RWPE1 (cell line): ENCODE data around the gene ACTR3.
A peak's percentile ranks its signal among the peaks of the same experiment; 100 is the strongest.
"Not testable (repeated sequence)": the region's sequence is repeated elsewhere in the genome, so short reads cannot be mapped to it uniquely, and the experiment has no call there.

Experiments
- CTCF ChIA-PET: fragments of 350-600 bp; sonication (Branson Sonifier 250); formaldehyde crosslinking; extraction: SDS; loops from one replicate; lab custom pipeline; 2021; lab: Yijun Ruan, JAX
- POLR2A ChIA-PET: fragments of 400-600 bp; formaldehyde crosslinking; extraction: SDS; loops from one replicate; lab custom pipeline; 2020; ENCODE audit warnings: antibody characterized with exemption; ENCODE audit not compliant: low non-redundant PET; lab: Yijun Ruan, JAX
- DNase-seq: peaks from one replicate; pipeline ENCODE4 v3.0.0; 2012; ENCODE audit warnings: low spot score
- H3K27ac ChIP-seq: fragments of 450-650 bp; 2 replicates; pipeline ENCODE4 v1.5.1; 2017
- CTCF ChIP-seq: fragments of 450-650 bp; conservative IDR thresholded peaks from 2 replicates; pipeline ENCODE4 v1.5.1; 2017; ENCODE audit warnings: low read depth, mild to moderate bottlenecking

The ACTR3 gene

GRCh38 chr2:113889471-113890252, at the start of gene ACTR3:
ACTR3 (plus strand) TSS chr2:113890089; CDS start chr2:113890280, 191 bp downstream.
- TF ChIP-seq CTCF, result no peak
- ChIA-PET CTCF (no interaction called here), POLR2A (interaction anchor here (0.5 to 1.6 kb wide), 4 partner anchors 24 to 133 kb away, joined by 3 to 7 read pairs (median 3); partner anchors contain the start of gene SLC35F5)
- H3K27ac ChIP-seq, result peak within 1 kb of the TSS; percentile 98
- peak; percentile 95 for DNase-seq

GRCh38 chr2:113840518-113840917, 49.4 kb upstream of the ACTR3 start:
- no peak overlapping the region for H3K27ac ChIP-seq
- no peak for DNase-seq
- CTCF ChIA-PET, result no interaction called here
- no peak for TF ChIP-seq CTCF
- POLR2A ChIA-PET, result no interaction called here

GRCh38 chr2:113842919-113843736, 46.8 kb upstream of the ACTR3 start:
- peak; percentile 73 for DNase-seq
- POLR2A ChIA-PET, result no interaction called here
- TF ChIP-seq CTCF, result no peak
- peak overlapping the region; percentile 96 for H3K27ac ChIP-seq
- CTCF ChIA-PET, result no interaction called here

GRCh38 chr2:113843737-113844050, 46.2 kb upstream of the ACTR3 start:
- peak overlapping the region; percentile 96 for H3K27ac ChIP-seq
- CTCF ChIA-PET, POLR2A ChIA-PET, DNase-seq: not testable (repeated sequence)

- POLR2A ChIA-PET, result no interaction called here
- no peak for TF ChIP-seq CTCF
- CTCF ChIA-PET, result interaction anchor here (0.6 kb wide), 1 partner anchor 48 kb away, joined by 5 read pairs; no protein-coding TSS in a partner anchor
- DNase-seq, result no peak
- H3K27ac ChIP-seq, result no peak overlapping the region
These were observed 44.6 kb upstream of the ACTR3 start for GRCh38 chr2:113845261-113845660.

- POLR2A ChIA-PET, DNase-seq, H3K27ac ChIP-seq, CTCF ChIA-PET: not testable (repeated sequence)
These were observed 44.1 kb upstream of the ACTR3 start for GRCh38 chr2:113845796-113846195.

GRCh38 chr2:113846429-113846828, 43.5 kb upstream of the ACTR3 start:
- ChIA-PET CTCF (no interaction called here), POLR2A (no interaction called here)
- DNase-seq, result no peak
- no peak overlapping the region for H3K27ac ChIP-seq
- TF ChIP-seq CTCF, result no peak
